Stromal cell of bone marrow (primary cell): ENCODE results near the gene FBXO27.
"Not testable (repeated sequence)": the region's sequence is repeated elsewhere in the genome, so short reads cannot be mapped to it uniquely, and the experiment has no call there.

ENCODE experiments used
- DNase-seq: peaks from one replicate; pipeline ENCODE4 v3.0.0-alpha.2; 2012; ENCODE audit warnings: low read depth

FBXO27 gene

GRCh38 chr19:38987745-38988144, 44.6 kb downstream of the FBXO27 start:
- DNase-seq = not testable (repeated sequence)

- DNase-seq = no peak
Observed at GRCh38 chr19:38985262-38985661, 47.1 kb downstream of the FBXO27 start.

- DNase-seq = no peak
Observed at GRCh38 chr19:38980583-38981374, 51.6 kb downstream of the FBXO27 start.

GRCh38 chr19:38979812-38980211, 52.5 kb downstream of the FBXO27 start:
- DNase-seq = no peak

- no peak for DNase-seq
Observed at GRCh38 chr19:38978326-38978689, 54.0 kb downstream of the FBXO27 start.

- no peak for DNase-seq
Observed at GRCh38 chr19:38977445-38978325, 54.7 kb downstream of the FBXO27 start.

GRCh38 chr19:38975861-38976271, 56.5 kb downstream of the FBXO27 start:
- DNase-seq = no peak

- no peak for DNase-seq
Observed at GRCh38 chr19:38975214-38975860, 57.0 kb downstream of the FBXO27 start, which contains the start of gene FBXO17. Gene FBXO17 (minus strand): TSS chr19:38975742. CDS start chr19:38950319, 25,423 bp downstream.

- no peak for DNase-seq
Observed at GRCh38 chr19:38974624-38975213, 57.6 kb downstream of the FBXO27 start.
